Kidney (tissue), 14 donors: ENCODE results near the gene GGT6. TPM values are rescaled to one million over a fixed set of nuclear protein-coding genes. Genes with fewer than 3 reads are reported as not detected.

Source experiments
- DNase-seq, 5 donors: peaks; one replicate each; pipeline ENCODE4 v3.0.0-alpha.2; 2013 to 2020
- FAIRE-seq: peaks from 2 replicates; lab custom pipeline; 2012; peaks lifted over from hg19 to GRCh38; lab: Jason Lieb, UNC
- H3K27ac ChIP-seq, 2 donors: one replicate each; pipeline ENCODE4 v1.7.0; 2013; ENCODE audit warnings: low read depth in 2 of 2, low read length in 2 of 2, inconsistent platforms in 1 of 2
- H3K27me3 ChIP-seq: one replicate; pipeline ENCODE4 v1.7.1; 2013; ENCODE audit warnings: low read length, inconsistent platforms; ENCODE audit not compliant: control insufficient read depth, insufficient read depth
- H3K36me3 ChIP-seq, 3 donors: one replicate each; pipeline versions ENCODE4 v1.7.0 to v1.7.1; 2013; ENCODE audit warnings: low read length in 3 of 3, control low read depth in 1 of 3, inconsistent platforms in 1 of 3; ENCODE audit not compliant: insufficient read depth in 3 of 3, control insufficient read depth in 2 of 3
- H3K4me1 ChIP-seq, 3 donors: one replicate each; pipeline versions ENCODE4 v1.7.0 to v1.7.1; 2013; ENCODE audit warnings: low read length in 3 of 3, inconsistent platforms in 1 of 3, low read depth in 1 of 3; ENCODE audit not compliant: control insufficient read depth in 2 of 3, insufficient read depth in 2 of 3
- H3K4me3 ChIP-seq, 3 donors: one replicate each; pipeline versions ENCODE4 v1.7.0 to v1.8.1; 2013; ENCODE audit warnings: low read length in 3 of 3, control low read depth in 1 of 3, inconsistent platforms in 1 of 3
- H3K9ac ChIP-seq, 3 donors: one replicate each; pipeline versions ENCODE4 v1.7.0 to v1.7.1; 2013; ENCODE audit warnings: low read length in 3 of 3, control low read depth in 1 of 3, inconsistent platforms in 1 of 3
- H3K9me3 ChIP-seq, 3 donors: one replicate each; pipeline versions ENCODE4 v1.7.0 to v1.7.1; 2013; ENCODE audit warnings: low read length in 3 of 3, control low read depth in 1 of 3, inconsistent platforms in 1 of 3; ENCODE audit not compliant: control insufficient read depth in 2 of 3, insufficient read depth in 1 of 3
- intact Hi-C: fragments of 100-400 bp; cut with DNase I; formaldehyde crosslinking; loops from one replicate; pipeline ENCODE4 v1.11.1; 2022
- polyA plus RNA-seq: library from polyadenylated mRNA; stranded (reverse); fragments of 350-450 nt; fragmentation: Illumina TruSeq; extraction: RNeasy Lipid Tissue Mini Kit (QIAGEN cat#74804); gene quantifications from one replicate; pipeline ENCODE4 v1.2.3, GENCODE V29; 2014; ENCODE audit warnings: low read depth, low replicate concordance; ENCODE audit not compliant: insufficient read depth
- total RNA-seq: library from RNA; stranded (reverse); fragmentation: NEBNext Ultra II Directional; extraction: Animal tissue kit (Norgen Biotek cat#: 25700); gene quantifications from one replicate; pipeline ENCODE4 v1.2.1, GENCODE V29; 2021
- TF ChIP-seq, protein P1 (sequence below): IDR thresholded peaks from 3 replicates; pipeline ENCODE4 v1.5.1; 2012; ENCODE audit warnings: mild to moderate bottlenecking, moderate library complexity, borderline replicate concordance; ENCODE audit not compliant: insufficient read depth; ENCODE audit errors: extremely low read depth
- donor health status: control.
- donor health status: control.
- donor health status: control.
- donor health status: control.
- donor health status: control.
- donor health status: DM: yes; HTN: yes; CAD: no.
- donor health status: Normal renal cell carcinoma (clear cell type).

GGT6 gene
- total and polyA plus RNA-seq, 2 donors from 2014 or later, result 16.8 to 51.4 TPM

DNA sequence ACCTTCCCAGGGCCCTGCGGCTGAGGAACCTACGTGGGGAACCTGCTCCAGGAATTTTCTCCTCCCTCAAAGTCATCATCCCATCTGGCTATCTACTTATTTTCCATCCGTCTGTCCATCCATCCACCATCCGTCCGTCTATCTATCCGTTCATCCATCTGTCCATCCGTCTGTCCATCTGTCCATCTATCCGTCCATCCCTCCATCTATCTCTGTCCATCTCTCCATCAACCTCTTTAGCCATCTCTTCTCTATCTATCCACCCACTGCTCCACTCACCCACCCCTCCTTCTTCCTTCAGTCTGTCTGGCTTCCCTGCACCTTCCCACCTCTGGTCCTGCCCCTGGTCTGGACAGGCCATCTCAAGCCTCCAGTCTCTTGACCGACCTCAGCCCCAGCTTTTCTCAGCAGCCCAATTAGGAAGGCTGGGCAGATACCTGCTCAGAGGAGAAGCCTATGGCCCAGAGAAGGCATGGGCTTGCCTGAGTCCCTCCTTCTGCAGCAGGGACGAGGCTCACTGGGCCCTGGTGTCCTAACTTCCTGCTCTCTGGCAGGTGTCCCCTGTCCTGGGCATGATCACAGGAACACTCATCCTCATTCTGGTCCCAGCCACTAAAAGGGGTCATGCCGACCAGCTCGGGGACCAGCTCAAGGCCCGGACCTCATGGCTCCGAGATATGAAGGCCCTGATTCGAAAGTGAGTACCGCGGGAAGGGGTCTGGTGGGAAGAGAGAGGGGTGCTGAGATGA, 28.2 kb downstream of the GGT6 start:
- no peak overlapping the region for H3K9ac ChIP-seq
- FAIRE-seq (no peak), DNase-seq (no peak)
- TF ChIP-seq, protein P1, sequence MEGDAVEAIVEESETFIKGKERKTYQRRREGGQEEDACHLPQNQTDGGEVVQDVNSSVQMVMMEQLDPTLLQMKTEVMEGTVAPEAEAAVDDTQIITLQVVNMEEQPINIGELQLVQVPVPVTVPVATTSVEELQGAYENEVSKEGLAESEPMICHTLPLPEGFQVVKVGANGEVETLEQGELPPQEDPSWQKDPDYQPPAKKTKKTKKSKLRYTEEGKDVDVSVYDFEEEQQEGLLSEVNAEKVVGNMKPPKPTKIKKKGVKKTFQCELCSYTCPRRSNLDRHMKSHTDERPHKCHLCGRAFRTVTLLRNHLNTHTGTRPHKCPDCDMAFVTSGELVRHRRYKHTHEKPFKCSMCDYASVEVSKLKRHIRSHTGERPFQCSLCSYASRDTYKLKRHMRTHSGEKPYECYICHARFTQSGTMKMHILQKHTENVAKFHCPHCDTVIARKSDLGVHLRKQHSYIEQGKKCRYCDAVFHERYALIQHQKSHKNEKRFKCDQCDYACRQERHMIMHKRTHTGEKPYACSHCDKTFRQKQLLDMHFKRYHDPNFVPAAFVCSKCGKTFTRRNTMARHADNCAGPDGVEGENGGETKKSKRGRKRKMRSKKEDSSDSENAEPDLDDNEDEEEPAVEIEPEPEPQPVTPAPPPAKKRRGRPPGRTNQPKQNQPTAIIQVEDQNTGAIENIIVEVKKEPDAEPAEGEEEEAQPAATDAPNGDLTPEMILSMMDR, result no peak
- peaks cover 0 to 5% (median 2%) of the 10 kb centered on the region in 3 donors for H3K36me3 ChIP-seq
- H3K9me3 ChIP-seq, result no peaks in the 10 kb centered on the region
- peaks cover 0 to 17% (median 0%) of the 10 kb centered on the region in 3 donors for H3K4me1 ChIP-seq
- no peaks in the 10 kb centered on the region for H3K27me3 ChIP-seq
- intact Hi-C loops, result no loop called here
- peak overlapping the region in 1 of 2 donors; percentile 20 for H3K27ac ChIP-seq
- H3K4me3 ChIP-seq, result no peak overlapping the region

GRCh38 chr17:4530799-4531730, 29.3 kb downstream of the GGT6 start:
- no peak for FAIRE-seq
- Histone ChIP-seq H3K4me1 (peaks cover 0 to 12% (median 0%) of the 10 kb centered on the region in 3 donors), H3K4me3 (no peak overlapping the region), H3K9me3 (no peaks in the 10 kb centered on the region), H3K36me3 (peaks cover 0 to 10% (median 2%) of the 10 kb centered on the region in 3 donors), H3K27me3 (no peaks in the 10 kb centered on the region), H3K9ac (no peak overlapping the region), H3K27ac (peak overlapping the region; percentile 60 to 67)
- peak in 1 of 5 donors; percentile 59 for DNase-seq
- TF ChIP-seq, protein P1, result no peak
- intact Hi-C loops, result no loop called here

DNA sequence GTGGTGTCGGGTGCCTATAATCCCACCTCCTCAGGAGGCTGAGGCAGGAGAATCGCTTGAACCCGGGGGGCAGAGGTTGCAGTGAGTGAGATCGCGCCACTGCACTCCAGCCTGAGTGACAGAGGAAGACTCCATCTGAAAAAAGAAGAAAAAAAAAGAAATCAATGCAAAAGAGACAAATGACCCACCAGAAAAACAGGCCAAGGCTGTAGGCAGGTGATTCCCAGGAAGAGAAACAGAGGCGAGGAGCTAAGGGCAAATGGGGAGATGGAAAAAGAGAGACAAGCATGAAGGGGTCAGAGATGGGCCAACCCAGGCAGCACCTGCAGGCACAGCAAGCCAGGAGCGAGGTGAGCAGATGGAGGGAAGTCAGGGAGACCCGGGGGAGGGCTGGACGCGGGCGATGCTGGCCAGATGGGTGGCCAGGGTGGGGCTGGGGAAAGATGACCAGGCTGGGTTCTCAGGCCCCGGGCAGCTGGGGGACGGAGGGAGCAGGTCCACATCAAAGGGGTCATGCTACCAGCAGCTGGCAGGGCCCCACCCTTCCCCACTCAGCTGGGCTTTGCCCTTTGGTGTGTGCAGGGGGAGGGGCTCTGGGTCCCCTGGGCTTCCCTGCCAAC, 30.7 kb downstream of the GGT6 start:
- FAIRE-seq (no peak), DNase-seq (no peak)
- H3K4me3 ChIP-seq, result no peak overlapping the region
- no peak overlapping the region for H3K27ac ChIP-seq
- H3K9ac ChIP-seq, result no peak overlapping the region
- H3K36me3 ChIP-seq, result peaks cover 0 to 18% (median 2%) of the 10 kb centered on the region in 3 donors
- no peaks in the 10 kb centered on the region for H3K27me3 ChIP-seq
- TF ChIP-seq, protein P1, result no peak
- peaks cover 0 to 12% (median 0%) of the 10 kb centered on the region in 3 donors for H3K4me1 ChIP-seq
- no peaks in the 10 kb centered on the region for H3K9me3 ChIP-seq
- intact Hi-C loops, result no loop called here
